COLO829 (cell line): ENCODE results near the gene ANKS1B.

ENCODE experiments used
- DNase-seq: peaks from one replicate; pipeline ENCODE4 v3.0.0; 2012; ENCODE audit warnings: low spot score

ANKS1B gene

GRCh38 chr12:99959549-99960170, 25.1 kb downstream of the ANKS1B start:
- no peak for DNase-seq

GRCh38 chr12:99957866-99958466, 26.8 kb downstream of the ANKS1B start:
- no peak for DNase-seq

GRCh38 chr12:99954724-99955123, 30.0 kb downstream of the ANKS1B start:
- DNase-seq = no peak

- DNase-seq = no peak
Measured at GRCh38 chr12:99948370-99948769, 36.4 kb downstream of the ANKS1B start.

GRCh38 chr12:99946131-99946530, 38.6 kb downstream of the ANKS1B start:
- no peak for DNase-seq

GRCh38 chr12:99935608-99936007, 49.1 kb downstream of the ANKS1B start:
- DNase-seq = no peak

- no peak for DNase-seq
Measured at GRCh38 chr12:99926511-99927169, 58.1 kb downstream of the ANKS1B start.

GRCh38 chr12:99920353-99920960, 64.3 kb downstream of the ANKS1B start:
- no peak for DNase-seq

- no peak for DNase-seq
Measured at GRCh38 chr12:99917711-99918402, 66.9 kb downstream of the ANKS1B start.

- no peak for DNase-seq
Measured at GRCh38 chr12:99916555-99916954, 68.2 kb downstream of the ANKS1B start.

GRCh38 chr12:99915251-99916082, 69.3 kb downstream of the ANKS1B start:
- no peak for DNase-seq

GRCh38 chr12:99914206-99914605, 70.5 kb downstream of the ANKS1B start:
- DNase-seq = no peak

- DNase-seq = no peak
Measured at GRCh38 chr12:99911967-99912366, 72.8 kb downstream of the ANKS1B start.

- no peak for DNase-seq
Measured at GRCh38 chr12:99911081-99911480, 73.7 kb downstream of the ANKS1B start.

GRCh38 chr12:99910342-99910741, 74.4 kb downstream of the ANKS1B start:
- no peak for DNase-seq

- DNase-seq = no peak
Measured at GRCh38 chr12:99906786-99907579, 77.8 kb downstream of the ANKS1B start.

GRCh38 chr12:99901181-99901580, 83.6 kb downstream of the ANKS1B start:
- DNase-seq = no peak

- no peak for DNase-seq
Measured at GRCh38 chr12:99898645-99899044, 86.1 kb downstream of the ANKS1B start.

GRCh38 chr12:99879439-99879838, 105.3 kb downstream of the ANKS1B start:
- no peak for DNase-seq

- no peak for DNase-seq
Measured at GRCh38 chr12:99875081-99875480, 109.7 kb downstream of the ANKS1B start.

GRCh38 chr12:99870085-99870484, 114.7 kb downstream of the ANKS1B start:
- DNase-seq = no peak
